ENCODE results near the gene CD300C. TPM values are rescaled to one million over a fixed set of nuclear protein-coding genes. Genes with fewer than 3 reads are reported as not detected.
"Not testable (repeated sequence)": the region's sequence is repeated elsewhere in the genome, so short reads cannot be mapped to it uniquely, and the experiment has no call there.

Gene CD300C
- total RNA-seq, 1 donor from 2014 or later: not detected

GRCh38 chr17:74566132-74566753 lies 20.3 kb upstream of the CD300C start:
- DNase-seq (ENCODE audit: low spot score in 2 of 2, unreplicated experiment in 2 of 2): peak in 1 of 2 experiments; percentile 49
- Mint-ChIP-seq H3K36me3 (no peaks in the 10 kb centered on the region), H3K27me3 (ENCODE audit: low read depth) (peaks cover 24% of the 10 kb centered on the region), H3K4me3 (no peak overlapping the region), H3K9me3 (no peaks in the 10 kb centered on the region), H3K27ac (no peak overlapping the region), H3K4me1 (peaks cover 2% of the 10 kb centered on the region)
- no peak for TF ChIP-seq CTCF (IDR thresholded peaks at IDR 0.05; ENCODE audit: unreplicated experiment)

DNA sequence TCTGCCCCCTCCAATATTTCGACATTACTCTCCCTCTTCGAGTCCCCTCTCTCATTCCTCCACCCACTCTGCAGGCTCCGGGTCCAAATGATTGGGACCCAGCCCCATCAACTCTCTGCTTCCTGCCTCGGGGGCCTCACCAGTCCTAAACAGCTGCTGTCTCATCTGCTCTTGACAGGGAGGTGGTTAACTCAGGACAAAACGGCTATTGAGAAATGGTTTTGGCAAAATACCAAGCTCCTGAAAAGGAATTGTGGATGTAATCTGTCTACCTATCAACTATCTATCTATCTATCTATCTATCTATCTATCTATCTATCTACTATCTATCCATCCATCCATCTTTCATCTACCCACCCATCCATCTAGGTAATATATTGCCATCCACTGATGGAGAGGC lies 19.2 kb upstream of the CD300C start:
- Mint-ChIP-seq H3K36me3 (no peaks in the 10 kb centered on the region), H3K27me3 (ENCODE audit: low read depth) (peaks cover 30% of the 10 kb centered on the region), H3K4me1 (peaks cover 2% of the 10 kb centered on the region), H3K27ac (no peak overlapping the region), H3K9me3 (no peaks in the 10 kb centered on the region), H3K4me3 (no peak overlapping the region)
- no peak for DNase-seq (ENCODE audit: low spot score in 2 of 2, unreplicated experiment in 2 of 2)
- no peak for TF ChIP-seq CTCF (IDR thresholded peaks at IDR 0.05; ENCODE audit: unreplicated experiment)

DNA sequence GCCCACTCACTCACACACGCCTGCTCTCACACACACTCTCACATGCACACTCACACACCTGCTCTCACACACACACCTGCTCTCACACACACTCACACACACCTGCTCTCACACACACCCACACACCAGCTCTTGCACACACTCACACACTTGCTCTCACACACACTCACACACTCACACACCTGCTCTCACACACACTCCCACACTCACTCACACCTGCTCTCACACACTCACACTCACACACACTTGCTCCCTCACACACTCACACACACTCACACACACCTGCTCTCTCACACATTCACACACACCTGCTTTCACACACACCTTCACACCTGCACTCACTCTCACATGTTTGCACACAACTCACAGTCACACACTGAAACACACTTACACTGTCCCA lies 17.4 kb upstream of the CD300C start:
- Mint-ChIP-seq H3K27me3 (ENCODE audit: low read depth) (peaks cover 39% of the 10 kb centered on the region), H3K4me3 (no peak overlapping the region), H3K4me1 (peaks cover 2% of the 10 kb centered on the region), H3K9me3 (peaks cover 10% of the 10 kb centered on the region), H3K27ac (no peak overlapping the region), H3K36me3 (no peaks in the 10 kb centered on the region)
- DNase-seq (ENCODE audit: low spot score in 2 of 2, unreplicated experiment in 2 of 2): no peak
- TF ChIP-seq CTCF (IDR thresholded peaks at IDR 0.05; ENCODE audit: unreplicated experiment): no peak

DNA sequence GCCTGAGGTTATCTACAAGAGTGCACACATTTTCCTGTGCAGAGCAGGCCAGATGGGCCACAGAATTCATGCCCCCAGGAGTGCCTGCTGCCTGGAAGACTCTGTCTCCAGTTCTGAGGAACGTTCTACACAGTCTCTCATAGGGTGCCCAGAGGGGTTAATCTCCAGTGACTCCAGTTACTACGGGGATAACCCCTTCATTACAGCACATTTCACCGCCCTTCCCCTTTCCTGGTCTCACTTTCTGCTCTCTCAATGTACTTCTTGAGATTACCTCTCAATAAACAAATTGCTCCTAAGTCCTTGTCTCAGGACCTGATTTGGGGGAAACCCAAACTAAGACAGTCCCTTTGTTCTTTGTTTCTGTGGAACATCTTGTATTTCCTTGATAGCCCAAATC lies 15.7 kb upstream of the CD300C start:
- no peaks in the 10 kb centered on the region for H3K4me1 Mint-ChIP-seq
- H3K9me3 Mint-ChIP-seq: peaks cover 12% of the 10 kb centered on the region
- peaks cover 45% of the 10 kb centered on the region for H3K27me3 Mint-ChIP-seq (ENCODE audit: low read depth)
- no peaks in the 10 kb centered on the region for H3K36me3 Mint-ChIP-seq
- no peak for DNase-seq (ENCODE audit: low spot score in 2 of 2, unreplicated experiment in 2 of 2)
- no peak overlapping the region for H3K4me3 Mint-ChIP-seq
- TF ChIP-seq CTCF (IDR thresholded peaks at IDR 0.05; ENCODE audit: unreplicated experiment): no peak
- no peak overlapping the region for H3K27ac Mint-ChIP-seq

- no peak for TF ChIP-seq CTCF (IDR thresholded peaks at IDR 0.05; ENCODE audit: unreplicated experiment)
- Mint-ChIP-seq H3K27ac (no peak overlapping the region), H3K9me3 (peaks cover 16% of the 10 kb centered on the region), H3K36me3 (no peaks in the 10 kb centered on the region), H3K27me3 (ENCODE audit: low read depth) (peaks cover 54% of the 10 kb centered on the region), H3K4me1 (no peaks in the 10 kb centered on the region), H3K4me3 (no peak overlapping the region)
- no peak for DNase-seq (ENCODE audit: low spot score in 2 of 2, unreplicated experiment in 2 of 2)
These were observed 13.1 kb upstream of the CD300C start for GRCh38 chr17:74558882-74559519.

GRCh38 chr17:74558402-74558801 lies 12.5 kb upstream of the CD300C start:
- H3K4me3 Mint-ChIP-seq; H3K4me1 Mint-ChIP-seq; H3K36me3 Mint-ChIP-seq; DNase-seq (ENCODE audit: low spot score in 2 of 2, unreplicated experiment in 2 of 2); H3K27ac Mint-ChIP-seq: not testable (repeated sequence)
- H3K27me3 Mint-ChIP-seq (ENCODE audit: low read depth): peaks cover 57% of the 10 kb centered on the region
- H3K9me3 Mint-ChIP-seq: peaks cover 16% of the 10 kb centered on the region

Measured in mesothelial cell of epicardium (in vitro differentiated cells).